A673 (cell line): ENCODE results near the gene SMIM44.
"Not testable (repeated sequence)": the region's sequence is repeated elsewhere in the genome, so short reads cannot be mapped to it uniquely, and the experiment has no call there.

Experiments
- EZH2 ChIP-seq: fragments of 200-600 bp; sonication (generic); IDR thresholded peaks from 2 replicates; pipeline ENCODE4 v1.6.1; 2017; ENCODE audit warnings: borderline replicate concordance, low read depth, mild to moderate bottlenecking, mixed read lengths, antibody characterized with exemption, low read length; ENCODE audit not compliant: poor library complexity, severe bottlenecking
- TF ChIP-seq, protein P1 (sequence below): fragments of 300-800, 200-600 bp; sonication (generic); conservative IDR thresholded peaks from 2 replicates; pipeline ENCODE4 v1.5.1; 2017; ENCODE audit warnings: low read depth, mild to moderate bottlenecking, antibody characterized with exemption, low read length, moderate library complexity, mixed read lengths

DNA sequence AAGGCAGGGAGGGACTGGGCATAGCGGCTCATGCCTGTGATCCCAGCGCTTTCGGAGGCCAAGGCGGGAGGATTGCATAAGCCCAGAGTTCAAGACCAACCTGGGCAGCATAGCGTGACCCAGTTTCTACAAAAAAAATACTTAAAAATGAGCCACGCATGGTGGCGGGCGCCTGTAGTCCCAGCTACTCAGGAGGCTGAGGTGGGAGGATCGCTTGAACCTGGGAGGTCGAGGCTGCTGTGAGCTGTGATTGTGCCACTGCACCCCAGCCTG lies 30.4 kb downstream of the SMIM44 start:
- TF ChIP-seq, protein P1, sequence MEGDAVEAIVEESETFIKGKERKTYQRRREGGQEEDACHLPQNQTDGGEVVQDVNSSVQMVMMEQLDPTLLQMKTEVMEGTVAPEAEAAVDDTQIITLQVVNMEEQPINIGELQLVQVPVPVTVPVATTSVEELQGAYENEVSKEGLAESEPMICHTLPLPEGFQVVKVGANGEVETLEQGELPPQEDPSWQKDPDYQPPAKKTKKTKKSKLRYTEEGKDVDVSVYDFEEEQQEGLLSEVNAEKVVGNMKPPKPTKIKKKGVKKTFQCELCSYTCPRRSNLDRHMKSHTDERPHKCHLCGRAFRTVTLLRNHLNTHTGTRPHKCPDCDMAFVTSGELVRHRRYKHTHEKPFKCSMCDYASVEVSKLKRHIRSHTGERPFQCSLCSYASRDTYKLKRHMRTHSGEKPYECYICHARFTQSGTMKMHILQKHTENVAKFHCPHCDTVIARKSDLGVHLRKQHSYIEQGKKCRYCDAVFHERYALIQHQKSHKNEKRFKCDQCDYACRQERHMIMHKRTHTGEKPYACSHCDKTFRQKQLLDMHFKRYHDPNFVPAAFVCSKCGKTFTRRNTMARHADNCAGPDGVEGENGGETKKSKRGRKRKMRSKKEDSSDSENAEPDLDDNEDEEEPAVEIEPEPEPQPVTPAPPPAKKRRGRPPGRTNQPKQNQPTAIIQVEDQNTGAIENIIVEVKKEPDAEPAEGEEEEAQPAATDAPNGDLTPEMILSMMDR, result not testable (repeated sequence)
- not testable (repeated sequence) for TF ChIP-seq EZH2
